ENCODE data around the gene CREB3L1. TPM values are rescaled to one million over a fixed set of nuclear protein-coding genes. Genes with fewer than 3 reads are reported as not detected.
A peak's percentile ranks its signal among the peaks of the same experiment; 100 is the strongest.

CREB3L1 gene
- total and polyA plus RNA-seq, 4 donors: 16.8 to 54.0 (median 36.8) TPM

- Histone ChIP-seq H3K27me3 (ENCODE audit: control insufficient read depth in 3 of 3, insufficient read depth in 3 of 3, low read length in 2 of 3) (peaks cover 0 to 46% (median 30%) of the 10 kb centered on the region in 3 donors), H3K4me1 (ENCODE audit: control insufficient read depth in 5 of 5, insufficient read depth in 5 of 5, low read length in 5 of 5) (peaks cover 0 to 20% (median 3%) of the 10 kb centered on the region in 5 donors), H3K9me3 (ENCODE audit: control insufficient read depth in 4 of 4, insufficient read depth in 3 of 4, low read length in 3 of 4) (peaks cover 0 to 3% (median 1%) of the 10 kb centered on the region in 4 donors), H3K9ac (ENCODE audit: insufficient read depth in 1 of 2, low read length in 2 of 2) (no peak overlapping the region), H3K36me3 (ENCODE audit: control insufficient read depth in 4 of 4, insufficient read depth in 4 of 4, low read length in 4 of 4) (no peaks in the 10 kb centered on the region), H3K4me3 (no peak overlapping the region), H3K27ac (ENCODE audit: low read depth in 1 of 2, low read length in 1 of 2) (no peak overlapping the region)
- no peak for DNase-seq
- 23 to 38% methylated on average over 1 of the region's 1 CpG for WGBS, 2 donors
- no peak for ATAC-seq (ENCODE audit: insufficient read depth, low FRiP score)
- TF ChIP-seq CTCF (IDR thresholded peaks at IDR 0.05; ENCODE audit: control extremely low read depth, extremely low read depth): no peak
Observed at GRCh38 chr11:46235777-46236688, 41.4 kb upstream of the CREB3L1 start.

- no peak overlapping the region for H3K9ac ChIP-seq (ENCODE audit: insufficient read depth in 1 of 2, low read length in 2 of 2)
- no peak for ATAC-seq (ENCODE audit: insufficient read depth, low FRiP score)
- H3K27ac ChIP-seq (ENCODE audit: low read depth in 1 of 2, low read length in 1 of 2): peak overlapping the region in 1 of 2 donors; percentile 72
Observed at GRCh38 chr11:46236918-46237247, 40.6 kb upstream of the CREB3L1 start.

GRCh38 chr11:46237248-46238077 lies 40.0 kb upstream of the CREB3L1 start:
- H3K36me3 ChIP-seq (ENCODE audit: control insufficient read depth in 4 of 4, insufficient read depth in 4 of 4, low read length in 4 of 4): no peaks in the 10 kb centered on the region
- no peak overlapping the region for H3K9ac ChIP-seq (ENCODE audit: insufficient read depth in 1 of 2, low read length in 2 of 2)
- peak; percentile 59 for ATAC-seq (ENCODE audit: insufficient read depth, low FRiP score)
- 6 to 13% methylated on average over 51 to 59 of the region's 59 CpGs for WGBS, 2 donors
- TF ChIP-seq CTCF (IDR thresholded peaks at IDR 0.05; ENCODE audit: control extremely low read depth, extremely low read depth): no peak
- H3K27me3 ChIP-seq (ENCODE audit: control insufficient read depth in 3 of 3, insufficient read depth in 3 of 3, low read length in 2 of 3): peaks cover 0 to 46% (median 30%) of the 10 kb centered on the region in 3 donors
- peak overlapping the region; percentile 37 for H3K4me3 ChIP-seq
- peak overlapping the region; percentile 72 to 91 for H3K27ac ChIP-seq (ENCODE audit: low read depth in 1 of 2, low read length in 1 of 2)
- H3K4me1 ChIP-seq (ENCODE audit: control insufficient read depth in 5 of 5, insufficient read depth in 5 of 5, low read length in 5 of 5): peaks cover 0 to 22% (median 4%) of the 10 kb centered on the region in 5 donors
- peak; percentile 66 to 73 (median 73) for DNase-seq
- peaks cover 0 to 3% (median 1%) of the 10 kb centered on the region in 4 donors for H3K9me3 ChIP-seq (ENCODE audit: control insufficient read depth in 4 of 4, insufficient read depth in 3 of 4, low read length in 3 of 4)

More at GRCh38 chr11:46236918-46237247, 40.6 kb upstream of the CREB3L1 start:
- H3K4me1 ChIP-seq (ENCODE audit: control insufficient read depth in 5 of 5, insufficient read depth in 5 of 5, low read length in 5 of 5): peaks cover 0 to 20% (median 3%) of the 10 kb centered on the region in 5 donors
- H3K27me3 ChIP-seq (ENCODE audit: control insufficient read depth in 3 of 3, insufficient read depth in 3 of 3, low read length in 2 of 3): peaks cover 0 to 46% (median 30%) of the 10 kb centered on the region in 3 donors
- H3K9me3 ChIP-seq (ENCODE audit: control insufficient read depth in 4 of 4, insufficient read depth in 3 of 4, low read length in 3 of 4): peaks cover 0 to 3% (median 1%) of the 10 kb centered on the region in 4 donors
- 55 to 59% methylated on average over 5 of the region's 5 CpGs for WGBS, 2 donors
- H3K4me3 ChIP-seq: no peak overlapping the region
- DNase-seq: no peak
- H3K36me3 ChIP-seq (ENCODE audit: control insufficient read depth in 4 of 4, insufficient read depth in 4 of 4, low read length in 4 of 4): no peaks in the 10 kb centered on the region
- no peak for TF ChIP-seq CTCF (IDR thresholded peaks at IDR 0.05; ENCODE audit: control extremely low read depth, extremely low read depth)

All from lung (tissue), 12 donors.